HG03175 (cell line): Measurements from ENCODE around the gene DPY19L1.
"Not testable (repeated sequence)": the region's sequence is repeated elsewhere in the genome, so short reads cannot be mapped to it uniquely, and the experiment has no call there.

Source experiments
- ATAC-seq: cut with Tn5 transposase; IDR thresholded peaks from one replicate; pipeline ENCODE4 v1.9.1; 2021; ENCODE audit warnings: mild to moderate bottlenecking, moderate library complexity; ENCODE audit not compliant: unreplicated experiment

The DPY19L1 gene

GRCh38 chr7:35035511-35035961 is 1.7 kb downstream of the DPY19L1 start:
- peak; percentile 26 for ATAC-seq

GRCh38 chr7:35032166-35032565 is 5.1 kb downstream of the DPY19L1 start:
- ATAC-seq: no peak

GRCh38 chr7:35030848-35031247 is 6.4 kb downstream of the DPY19L1 start:
- no peak for ATAC-seq

DNA sequence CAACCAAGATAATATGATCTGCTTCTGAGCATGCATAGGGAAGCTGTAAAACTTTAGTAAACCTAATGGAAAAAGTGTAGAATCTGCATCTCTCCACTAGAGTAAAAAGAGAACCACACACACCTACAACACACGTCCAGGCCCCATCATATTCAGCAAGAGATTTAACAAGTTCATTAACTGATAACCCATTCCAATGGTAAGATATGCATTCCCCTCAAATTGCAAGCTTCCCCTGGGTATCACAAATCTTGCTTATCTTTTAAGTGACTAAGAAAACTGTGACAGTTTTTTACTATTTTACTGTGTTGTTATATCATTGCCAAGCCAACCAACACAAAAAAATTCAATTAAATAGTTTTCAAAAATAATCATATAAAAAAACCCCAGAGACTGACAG is 8.0 kb downstream of the DPY19L1 start:
- no peak for ATAC-seq

DNA sequence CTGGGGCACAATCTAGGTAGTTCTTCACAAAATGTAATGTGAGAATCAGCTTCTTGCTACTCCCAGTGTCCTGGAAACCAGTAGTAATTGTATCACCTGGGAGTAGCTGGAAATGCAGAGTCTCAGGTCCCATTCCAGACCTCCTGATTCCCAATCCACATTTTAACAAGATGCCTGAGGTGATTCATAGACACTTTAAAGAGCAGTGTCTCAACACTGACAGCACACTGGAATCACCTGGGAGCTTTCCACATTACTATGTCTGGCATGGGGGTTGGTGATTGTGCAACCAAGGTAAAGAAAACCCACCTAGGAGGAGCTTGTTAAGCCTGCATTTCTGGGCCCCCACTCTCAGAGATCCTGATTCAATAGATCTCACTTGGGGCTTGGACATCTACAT is 11.1 kb downstream of the DPY19L1 start:
- no peak for ATAC-seq

GRCh38 chr7:35025369-35025870 is 11.9 kb downstream of the DPY19L1 start:
- ATAC-seq: no peak

GRCh38 chr7:35024298-35024697 is 13.0 kb downstream of the DPY19L1 start:
- no peak for ATAC-seq

GRCh38 chr7:35022725-35023124 is 14.6 kb downstream of the DPY19L1 start:
- no peak for ATAC-seq

DNA sequence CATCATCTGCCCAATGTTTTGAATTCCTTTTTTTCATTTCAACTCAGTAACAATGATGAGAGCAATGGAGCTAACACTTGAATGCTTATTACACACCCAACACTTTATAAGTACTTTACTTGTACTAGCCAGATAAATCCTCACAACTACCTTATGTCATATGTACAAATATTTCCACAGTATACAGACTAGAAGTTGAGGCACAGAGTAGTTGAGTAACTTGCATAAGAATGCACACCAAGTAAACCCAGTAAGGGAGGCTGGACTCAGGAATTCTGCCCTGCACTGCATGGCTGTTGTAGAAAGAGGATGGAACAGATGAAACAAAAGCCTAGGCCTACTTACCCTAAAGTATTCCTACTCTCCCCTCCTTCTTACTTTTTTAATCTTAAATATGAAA is 15.8 kb downstream of the DPY19L1 start:
- ATAC-seq: no peak

- no peak for ATAC-seq
Measured at GRCh38 chr7:35019801-35020200, 17.5 kb downstream of the DPY19L1 start.

DNA sequence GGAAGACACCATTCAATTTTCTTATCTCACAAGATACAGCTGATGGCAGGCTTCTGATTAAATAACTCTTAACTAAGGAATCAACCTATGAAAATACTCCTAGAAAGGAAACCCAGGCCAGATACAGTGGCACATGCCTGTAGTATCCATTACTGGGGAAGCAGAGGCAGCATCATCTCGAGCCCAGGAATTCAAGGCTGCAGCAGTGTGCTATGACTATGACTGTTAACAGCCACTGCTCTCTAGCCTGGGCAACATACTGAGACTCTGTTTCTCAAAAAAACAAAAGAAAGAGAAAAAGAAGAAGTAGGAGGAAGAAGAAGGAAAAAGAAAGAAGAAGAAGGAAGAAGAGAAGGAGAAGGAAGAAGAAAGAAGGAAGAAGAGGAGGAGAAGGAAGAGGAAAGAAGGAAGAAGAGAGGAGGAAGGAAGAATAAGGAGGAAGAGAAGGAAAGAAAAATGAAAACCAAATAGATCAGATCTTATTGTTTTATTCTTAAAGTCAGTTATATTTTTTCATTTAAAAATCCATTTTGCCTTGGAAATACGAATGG is 18.0 kb downstream of the DPY19L1 start:
- ATAC-seq: no peak

GRCh38 chr7:35015346-35015859 is 21.9 kb downstream of the DPY19L1 start:
- no peak for ATAC-seq

DNA sequence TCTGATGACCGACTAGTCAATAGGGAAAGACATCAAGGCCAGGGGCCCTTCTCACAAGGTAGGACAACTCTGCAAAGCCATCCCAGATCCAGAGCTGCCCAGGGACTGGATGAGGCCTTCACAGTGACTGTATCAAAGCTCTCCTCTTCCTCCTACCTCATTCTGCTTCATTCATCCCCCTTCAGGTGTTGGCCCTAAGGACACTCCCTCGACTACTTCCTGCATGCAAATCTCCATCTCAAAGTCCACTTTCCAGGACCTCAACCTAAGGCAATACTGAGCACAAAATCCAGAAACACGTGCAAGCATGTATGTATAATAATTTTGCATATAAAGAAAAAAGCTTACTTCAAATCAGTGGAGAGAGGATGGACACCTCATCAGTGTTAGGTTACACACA is 25.1 kb downstream of the DPY19L1 start:
- no peak for ATAC-seq

GRCh38 chr7:35011085-35011484 is 26.2 kb downstream of the DPY19L1 start:
- ATAC-seq: no peak

- no peak for ATAC-seq
Measured at GRCh38 chr7:35007768-35008167, 29.5 kb downstream of the DPY19L1 start.

DNA sequence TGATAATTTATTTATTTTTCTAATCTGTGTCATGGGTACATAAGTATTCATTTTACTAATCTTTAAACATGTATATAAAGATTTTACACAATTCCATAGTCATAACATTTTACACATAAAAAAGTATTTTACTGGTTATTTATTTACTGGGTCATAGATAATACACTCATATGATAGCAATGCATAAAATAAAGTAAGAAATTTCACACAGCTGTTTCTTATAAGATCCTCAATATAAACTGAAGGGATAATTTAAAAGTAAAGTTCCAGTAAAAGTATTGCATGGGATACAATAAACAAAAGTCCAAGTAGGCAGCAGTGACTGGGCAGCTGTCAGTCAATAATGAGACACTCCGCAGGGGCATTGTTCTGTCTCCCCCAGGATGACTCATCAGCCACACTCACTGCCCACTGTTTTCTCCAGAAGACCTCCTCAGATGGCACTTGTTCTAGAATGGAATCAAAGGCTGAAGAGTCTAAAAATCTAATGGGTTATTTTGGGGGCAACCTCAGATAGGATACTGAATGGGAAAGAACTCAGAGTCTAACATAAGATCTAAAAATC is 32.7 kb downstream of the DPY19L1 start:
- no peak for ATAC-seq

GRCh38 chr7:35003679-35004303 is 33.5 kb downstream of the DPY19L1 start:
- peak; percentile 46 for ATAC-seq

DNA sequence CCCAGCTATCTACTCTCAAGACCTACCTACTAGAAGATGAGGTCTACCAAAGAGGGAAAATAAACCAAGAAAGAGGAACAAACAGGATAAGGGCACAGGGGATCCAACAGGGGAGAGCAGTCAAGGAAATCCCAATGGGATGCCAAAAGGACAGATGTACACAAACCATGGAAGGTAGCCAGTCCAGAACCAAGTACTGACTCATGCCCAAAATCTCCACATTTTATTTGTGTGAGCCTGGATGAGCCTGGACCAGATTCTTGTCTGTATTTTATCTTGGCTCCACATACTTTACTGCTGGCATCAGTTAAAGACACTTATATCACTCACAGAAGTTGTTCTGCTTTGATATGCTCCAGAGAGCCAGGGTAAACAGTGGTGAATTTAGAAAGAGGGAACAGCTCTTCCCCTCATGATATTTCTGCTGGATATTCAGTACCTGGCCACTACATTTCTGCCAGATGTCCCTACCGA is 34.1 kb downstream of the DPY19L1 start:
- not testable (repeated sequence) for ATAC-seq

DNA sequence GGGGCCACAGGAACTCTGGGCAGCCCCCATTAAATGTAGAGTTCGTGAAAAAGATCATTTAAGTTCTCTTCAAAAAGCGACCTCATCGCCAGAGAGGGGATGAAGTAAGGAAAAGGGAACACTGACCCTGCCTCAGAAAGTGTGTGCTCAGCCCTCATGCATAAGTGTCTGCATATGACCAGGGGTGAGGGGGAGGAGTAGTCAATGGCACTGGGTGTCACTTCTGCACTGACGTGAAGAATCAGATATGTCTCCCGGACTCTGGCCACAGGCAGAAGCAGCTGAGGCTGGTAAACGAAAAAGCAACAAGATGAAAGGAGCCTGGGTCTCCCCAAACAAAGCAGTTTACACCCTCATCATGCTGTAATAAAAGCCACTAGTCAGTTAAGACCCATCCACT is 39.0 kb downstream of the DPY19L1 start:
- not testable (repeated sequence) for ATAC-seq

GRCh38 chr7:34996423-34997090 is 40.7 kb downstream of the DPY19L1 start:
- not testable (repeated sequence) for ATAC-seq

DNA sequence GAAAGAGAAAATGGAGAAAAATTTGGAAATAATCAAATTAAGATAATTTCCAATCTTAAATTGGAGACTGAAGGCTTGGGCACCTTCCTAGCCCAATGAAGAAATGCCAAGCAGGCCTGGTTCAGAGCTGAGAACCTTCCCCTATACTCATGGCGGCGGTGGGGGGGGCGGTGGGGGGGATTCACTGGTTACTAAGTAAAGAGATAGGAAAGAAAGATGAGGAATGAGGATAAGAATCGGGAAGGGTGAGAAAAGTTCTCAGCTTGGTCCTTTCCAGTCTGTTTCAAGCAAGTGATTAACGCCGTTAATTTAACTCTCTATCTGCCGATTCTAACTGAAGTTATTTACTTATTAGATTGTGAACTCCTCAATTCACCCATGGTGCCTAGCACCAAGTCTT is 41.5 kb downstream of the DPY19L1 start:
- ATAC-seq: no peak
